A673 (cell line): ENCODE results near the gene AMPD2. TPM values are rescaled to one million over a fixed set of nuclear protein-coding genes. Genes with fewer than 3 reads are reported as not detected.

Experiments used
- BruUV-seq: library from RNA; stranded (reverse); fragments of 400-500 nt; replicated peaks from 2 replicates; lab custom pipeline; 2021; lab: Mats Ljungman, UMichigan
- CTCF ChIA-PET: fragments of 300-600 bp; sonication (Branson Sonifier 250); formaldehyde crosslinking; loops from one replicate; lab custom pipeline; 2022; ENCODE audit warnings: antibody characterized with exemption; lab: Charles Lee
- POLR2A ChIA-PET: fragments of 300-600 bp; sonication (Branson Sonifier 250); formaldehyde crosslinking; loops from one replicate; lab custom pipeline; 2022; ENCODE audit warnings: antibody characterized with exemption; ENCODE audit not compliant: low non-redundant PET; lab: Charles Lee
- DNase-seq: peaks from one replicate; pipeline ENCODE4 v3.0.0-alpha.2; 2015; ENCODE audit warnings: low spot score
- H3K27ac ChIP-seq: fragments of 200-600 bp; sonication (generic); 2 replicates; pipeline ENCODE4 v1.5.1; 2016; ENCODE audit warnings: mixed run types, low read depth, mild to moderate bottlenecking, mixed read lengths, antibody characterized with exemption, low read length; ENCODE audit not compliant: poor library complexity, severe bottlenecking
- H3K27me3 ChIP-seq: fragments of 200-600 bp; sonication (generic); replicated peaks from 2 replicates; pipeline ENCODE4 v1.6.1; 2017; ENCODE audit warnings: mixed run types, low read depth, mild to moderate bottlenecking, mixed read lengths, antibody characterized with exemption, low read length; ENCODE audit not compliant: insufficient read depth, poor library complexity
- H3K36me3 ChIP-seq: fragments of 200-600 bp; sonication (generic); 2 replicates; pipeline ENCODE4 v1.6.1; 2016; ENCODE audit warnings: mixed run types, mild to moderate bottlenecking, mixed read lengths, antibody characterized with exemption, low read length; ENCODE audit not compliant: insufficient read depth, poor library complexity, severe bottlenecking
- H3K4me1 ChIP-seq: fragments of 200-600 bp; sonication (generic); 2 replicates; pipeline ENCODE4 v1.6.1; 2017; ENCODE audit warnings: mixed run types, mild to moderate bottlenecking, mixed read lengths, antibody characterized with exemption, low read length; ENCODE audit not compliant: insufficient read depth, poor library complexity, severe bottlenecking
- H3K4me3 ChIP-seq: fragments of 200-600 bp; sonication (generic); 2 replicates; pipeline ENCODE4 v1.5.1; 2016; ENCODE audit warnings: low read depth, mixed run types, mild to moderate bottlenecking, mixed read lengths, low read length; ENCODE audit not compliant: poor library complexity, severe bottlenecking
- H3K9me3 ChIP-seq: fragments of 200-600 bp; sonication (generic); 2 replicates; pipeline ENCODE4 v1.6.1; 2016; ENCODE audit warnings: mixed run types, low read depth, mild to moderate bottlenecking, mixed read lengths, antibody characterized with exemption, low read length; ENCODE audit not compliant: poor library complexity, severe bottlenecking
- CTCF ChIP-seq: fragments of 300-800, 200-600 bp; sonication (generic); conservative IDR thresholded peaks from 2 replicates; pipeline ENCODE4 v1.5.1; 2017; ENCODE audit warnings: low read depth, mild to moderate bottlenecking, antibody characterized with exemption, low read length, moderate library complexity, mixed read lengths
- EZH2 ChIP-seq: fragments of 200-600 bp; sonication (generic); IDR thresholded peaks from 2 replicates; pipeline ENCODE4 v1.6.1; 2017; ENCODE audit warnings: borderline replicate concordance, low read depth, mild to moderate bottlenecking, mixed read lengths, antibody characterized with exemption, low read length; ENCODE audit not compliant: poor library complexity, severe bottlenecking
- intact Hi-C: fragments of 100-400 bp; cut with micrococcal nuclease; formaldehyde crosslinking; loops from one replicate; pipeline ENCODE4 v1.10.0; 2022; ENCODE audit not compliant: unreplicated experiment
- total RNA-seq: library from RNA; stranded (reverse); gene quantifications from 2 replicates; pipeline ENCODE4 v1.2.3, GENCODE V29; 2021

Gene AMPD2
- total RNA-seq, 1 experiment from 2014 or later, result 132 TPM

GRCh38 chr1:109611308-109611990 is 8.2 kb upstream of the AMPD2 start:
- Histone ChIP-seq H3K9me3 (no peaks in the 10 kb centered on the region), H3K27ac (no peak overlapping the region), H3K4me1 (no peaks in the 10 kb centered on the region), H3K27me3 (no peaks in the 10 kb centered on the region), H3K4me3 (no peak overlapping the region), H3K36me3 (no peaks in the 10 kb centered on the region)
- intact Hi-C loops, result no loop called here
- BruUV-seq, result no TSS peak
- DNase-seq, result no peak
- ChIA-PET CTCF (interaction anchor here (0.8 kb wide), 1 partner anchor 79 kb away, joined by 3 read pairs; no protein-coding TSS in a partner anchor), POLR2A (no interaction called here)
- TF ChIP-seq EZH2, result no peak
- TF ChIP-seq CTCF, result no peak

- Histone ChIP-seq H3K27ac (no peak overlapping the region), H3K4me1 (peaks cover 8% of the 10 kb centered on the region), H3K9me3 (no peaks in the 10 kb centered on the region), H3K4me3 (no peak overlapping the region), H3K27me3 (no peaks in the 10 kb centered on the region), H3K36me3 (no peaks in the 10 kb centered on the region)
- ChIA-PET POLR2A (no interaction called here), CTCF (no interaction called here)
- intact Hi-C loops, result no loop called here
- no TSS peak for BruUV-seq
- DNase-seq, result no peak
- no peak for TF ChIP-seq CTCF
- TF ChIP-seq EZH2, result no peak
Observed at GRCh38 chr1:109613361-109614147, 6.1 kb upstream of the AMPD2 start.

GRCh38 chr1:109615879-109616278 is 3.8 kb upstream of the AMPD2 start:
- Histone ChIP-seq H3K4me1 (peaks cover 19% of the 10 kb centered on the region), H3K9me3 (no peaks in the 10 kb centered on the region), H3K4me3 (no peak overlapping the region), H3K27me3 (no peaks in the 10 kb centered on the region), H3K36me3 (no peaks in the 10 kb centered on the region), H3K27ac (no peak overlapping the region)
- ChIA-PET POLR2A (interaction anchor here (0.7 kb wide), 1 partner anchor 68 kb away, joined by 3 read pairs; no protein-coding TSS in a partner anchor), CTCF (interaction anchor here (0.6 kb wide), 1 partner anchor 189 kb away, joined by 4 read pairs; no protein-coding TSS in a partner anchor)
- no peak for DNase-seq
- no TSS peak for BruUV-seq
- intact Hi-C loops, result no loop called here
- no peak for TF ChIP-seq EZH2
- no peak for TF ChIP-seq CTCF
